HL-60 (cell line): ENCODE results near the gene PRLR.

Experiments used
- DNase-seq, 2 experiments: peaks; one replicate each; pipeline ENCODE4 v3.0.0-alpha.2; 2010 to 2020; ENCODE audit warnings: low read depth in 1 of 2, low spot score in 1 of 2
- H3K27ac ChIP-seq: fragments of 250-450 bp; sonication (Bioruptor Pico); replicated peaks from 2 replicates; pipeline ENCODE4 v1.5.1; 2020; ENCODE audit warnings: mild to moderate bottlenecking, moderate library complexity
- H3K27me3 ChIP-seq: fragments of 250-450 bp; sonication (Bioruptor Pico); 2 replicates; pipeline ENCODE4 v1.5.1; 2021; ENCODE audit warnings: mild to moderate bottlenecking, moderate library complexity; ENCODE audit not compliant: insufficient read depth, poor library complexity, severe bottlenecking
- H3K4me3 ChIP-seq: replicated peaks from 2 replicates; pipeline ENCODE4 v1.5.1; 2011; ENCODE audit warnings: mild to moderate bottlenecking, control low read depth, low read length; ENCODE audit not compliant: insufficient read depth
- CTCF ChIP-seq: IDR thresholded peaks from one replicate; pipeline ENCODE4 v1.5.1; 2011; ENCODE audit warnings: low read length, control low read depth, inconsistent platforms; ENCODE audit not compliant: insufficient read depth
- GABPA ChIP-seq: IDR thresholded peaks from 2 replicates; pipeline ENCODE4 v1.6.1; 2012; ENCODE audit warnings: low read depth
- POLR2AphosphoS5 ChIP-seq: IDR thresholded peaks from 2 replicates; pipeline ENCODE4 v1.6.1; 2012; ENCODE audit warnings: low read depth
- SPI1 ChIP-seq: IDR thresholded peaks from 2 replicates; pipeline ENCODE4 v1.6.1; 2012; ENCODE audit warnings: low read depth, mild to moderate bottlenecking, borderline replicate concordance
- TF ChIP-seq, protein P1 (sequence below): IDR thresholded peaks from 2 replicates; pipeline ENCODE4 v1.6.1; 2012; ENCODE audit warnings: low read depth; ENCODE audit not compliant: insufficient replicate concordance

Gene PRLR

GRCh38 chr5:35212122-35212982 lies 17.9 kb downstream of the PRLR start:
- Histone ChIP-seq H3K4me3 (no peak overlapping the region), H3K27ac (no peak overlapping the region), H3K27me3 (no peaks in the 10 kb centered on the region)
- TF ChIP-seq SPI1 (peak; percentile 15; the same call in 1 of the 2 replicates), CTCF (no peak), POLR2AphosphoS5 (no peak), GABPA (no peak)
- TF ChIP-seq, protein P1, sequence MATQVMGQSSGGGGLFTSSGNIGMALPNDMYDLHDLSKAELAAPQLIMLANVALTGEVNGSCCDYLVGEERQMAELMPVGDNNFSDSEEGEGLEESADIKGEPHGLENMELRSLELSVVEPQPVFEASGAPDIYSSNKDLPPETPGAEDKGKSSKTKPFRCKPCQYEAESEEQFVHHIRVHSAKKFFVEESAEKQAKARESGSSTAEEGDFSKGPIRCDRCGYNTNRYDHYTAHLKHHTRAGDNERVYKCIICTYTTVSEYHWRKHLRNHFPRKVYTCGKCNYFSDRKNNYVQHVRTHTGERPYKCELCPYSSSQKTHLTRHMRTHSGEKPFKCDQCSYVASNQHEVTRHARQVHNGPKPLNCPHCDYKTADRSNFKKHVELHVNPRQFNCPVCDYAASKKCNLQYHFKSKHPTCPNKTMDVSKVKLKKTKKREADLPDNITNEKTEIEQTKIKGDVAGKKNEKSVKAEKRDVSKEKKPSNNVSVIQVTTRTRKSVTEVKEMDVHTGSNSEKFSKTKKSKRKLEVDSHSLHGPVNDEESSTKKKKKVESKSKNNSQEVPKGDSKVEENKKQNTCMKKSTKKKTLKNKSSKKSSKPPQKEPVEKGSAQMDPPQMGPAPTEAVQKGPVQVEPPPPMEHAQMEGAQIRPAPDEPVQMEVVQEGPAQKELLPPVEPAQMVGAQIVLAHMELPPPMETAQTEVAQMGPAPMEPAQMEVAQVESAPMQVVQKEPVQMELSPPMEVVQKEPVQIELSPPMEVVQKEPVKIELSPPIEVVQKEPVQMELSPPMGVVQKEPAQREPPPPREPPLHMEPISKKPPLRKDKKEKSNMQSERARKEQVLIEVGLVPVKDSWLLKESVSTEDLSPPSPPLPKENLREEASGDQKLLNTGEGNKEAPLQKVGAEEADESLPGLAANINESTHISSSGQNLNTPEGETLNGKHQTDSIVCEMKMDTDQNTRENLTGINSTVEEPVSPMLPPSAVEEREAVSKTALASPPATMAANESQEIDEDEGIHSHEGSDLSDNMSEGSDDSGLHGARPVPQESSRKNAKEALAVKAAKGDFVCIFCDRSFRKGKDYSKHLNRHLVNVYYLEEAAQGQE, result no peak
- DNase-seq, result no peak

GRCh38 chr5:35209862-35210261 lies 20.4 kb downstream of the PRLR start:
- Histone ChIP-seq H3K27ac (no peak overlapping the region), H3K27me3 (no peaks in the 10 kb centered on the region), H3K4me3 (no peak overlapping the region)
- TF ChIP-seq POLR2AphosphoS5 (no peak), SPI1 (no peak), GABPA (no peak), CTCF (no peak)
- TF ChIP-seq, protein P1, result no peak
- no peak for DNase-seq

- Histone ChIP-seq H3K27ac (no peak overlapping the region), H3K4me3 (no peak overlapping the region), H3K27me3 (no peaks in the 10 kb centered on the region)
- no peak for TF ChIP-seq GABPA
- no peak for TF ChIP-seq CTCF
- no peak for TF ChIP-seq POLR2AphosphoS5
- no peak for TF ChIP-seq SPI1
- TF ChIP-seq, protein P1, result no peak
- DNase-seq, result no peak
Observed at GRCh38 chr5:35205606-35206005, 24.7 kb downstream of the PRLR start.
